HG02798 (cell line): ENCODE data around the gene CATSPERZ.
A peak's percentile ranks its signal among the peaks of the same experiment; 100 is the strongest.

Experiments
- ATAC-seq: cut with Tn5 transposase; IDR thresholded peaks from one replicate; pipeline ENCODE4 v1.9.1; 2021; ENCODE audit warnings: mild to moderate bottlenecking; ENCODE audit not compliant: unreplicated experiment, poor library complexity

Gene CATSPERZ

GRCh38 chr11:64299847-64300648, at the start of gene CATSPERZ:
Gene CATSPERZ, plus strand, starts transcription at chr11:64300358. Its CDS starts 53 bp downstream, at chr11:64300411.
- ATAC-seq, result no peak

- no peak for ATAC-seq
Observed at GRCh38 chr11:64250415-64251015, 49.6 kb upstream of the CATSPERZ start.

- peak; percentile 46 for ATAC-seq
Observed at GRCh38 chr11:64251016-64251752, 49.0 kb upstream of the CATSPERZ start, which contains the start of gene PLCB3. Gene PLCB3, plus strand, starts transcription at chr11:64251530. Its CDS starts 120 bp downstream, at chr11:64251650.

GRCh38 chr11:64251753-64252002, 48.5 kb upstream of the CATSPERZ start:
- ATAC-seq, result no peak

GRCh38 chr11:64252003-64252872, 47.9 kb upstream of the CATSPERZ start:
- no peak for ATAC-seq

GRCh38 chr11:64253043-64253442, 47.1 kb upstream of the CATSPERZ start:
- no peak for ATAC-seq

GRCh38 chr11:64253481-64253880, 46.7 kb upstream of the CATSPERZ start:
- ATAC-seq, result no peak

- no peak for ATAC-seq
Observed at GRCh38 chr11:64254326-64254725, 45.8 kb upstream of the CATSPERZ start.

GRCh38 chr11:64255135-64256128, 44.7 kb upstream of the CATSPERZ start:
- ATAC-seq, result no peak

GRCh38 chr11:64256300-64256699, 43.9 kb upstream of the CATSPERZ start:
- ATAC-seq, result no peak

GRCh38 chr11:64258356-64258755, 41.8 kb upstream of the CATSPERZ start:
- ATAC-seq, result no peak

GRCh38 chr11:64258946-64259532, 41.1 kb upstream of the CATSPERZ start:
- no peak for ATAC-seq

- ATAC-seq, result no peak
Observed at GRCh38 chr11:64259533-64260067, 40.6 kb upstream of the CATSPERZ start.

GRCh38 chr11:64260147-64260708, 39.9 kb upstream of the CATSPERZ start:
- no peak for ATAC-seq

GRCh38 chr11:64261556-64262080, 38.5 kb upstream of the CATSPERZ start:
- no peak for ATAC-seq

- ATAC-seq, result no peak
Observed at GRCh38 chr11:64262271-64263002, 37.7 kb upstream of the CATSPERZ start.
